Cardiac fibroblast (primary cell): ENCODE results near the gene ATP11C.
"Not testable (repeated sequence)": the region's sequence is repeated elsewhere in the genome, so short reads cannot be mapped to it uniquely, and the experiment has no call there.

ENCODE experiments used
- DNase-seq, 2 donors: peaks; one replicate each; pipeline versions ENCODE4 v3.0.0 to v3.0.0-alpha.2; 2010; ENCODE audit warnings: low read depth in 2 of 2
- H3K4me3 ChIP-seq, 2 donors: replicated peaks in 1 of 2; 1 replicate in 1 of 2; 2 replicates in 1 of 2; pipeline ENCODE4 v1.5.1; 2011; ENCODE audit warnings: low read depth in 2 of 2, low read length in 2 of 2, mild to moderate bottlenecking in 2 of 2, moderate library complexity in 1 of 2
- CTCF ChIP-seq: IDR thresholded peaks from one replicate; pipeline ENCODE4 v1.5.1; 2011; ENCODE audit warnings: low read depth, mild to moderate bottlenecking, low read length, inconsistent platforms

ATP11C gene

GRCh38 chrX:139967750-139968149, 34.9 kb upstream of the ATP11C start:
- no peak for DNase-seq
- TF ChIP-seq CTCF = no peak
- H3K4me3 ChIP-seq = no peak overlapping the region

GRCh38 chrX:139967300-139967699, 34.4 kb upstream of the ATP11C start:
- peak; percentile 32 for TF ChIP-seq CTCF
- peak; percentile 10 to 22 for DNase-seq
- H3K4me3 ChIP-seq = no peak overlapping the region

GRCh38 chrX:139966159-139966558, 33.3 kb upstream of the ATP11C start:
- not testable (repeated sequence) for H3K4me3 ChIP-seq, DNase-seq
- peak; percentile 14 for TF ChIP-seq CTCF

GRCh38 chrX:139965421-139965820, 32.6 kb upstream of the ATP11C start, which contains the start of gene CXorf66:
Gene CXorf66 (minus strand): TSS chrX:139965521. CDS start chrX:139965496, 25 bp downstream.
- TF ChIP-seq CTCF = no peak
- H3K4me3 ChIP-seq = no peak within 1 kb of the TSS
- no peak for DNase-seq

- DNase-seq, H3K4me3 ChIP-seq: not testable (repeated sequence)
Measured at GRCh38 chrX:139961091-139961490, 28.2 kb upstream of the ATP11C start.

- no peak overlapping the region for H3K4me3 ChIP-seq
- DNase-seq = peak in 1 of 2 donors; percentile 14
- no peak for TF ChIP-seq CTCF
Measured at GRCh38 chrX:139949703-139950102, 16.9 kb upstream of the ATP11C start.

GRCh38 chrX:139945075-139945474, 12.2 kb upstream of the ATP11C start:
- TF ChIP-seq CTCF = no peak
- DNase-seq = no peak
- no peak overlapping the region for H3K4me3 ChIP-seq
